ENCODE results near the gene SMURF1. TPM values are rescaled to one million over a fixed set of nuclear protein-coding genes. Genes with fewer than 3 reads are reported as not detected.

The SMURF1 gene
- total and polyA plus RNA-seq, 10 donors: 2.5 to 29.0 (median 21.0) TPM

- intact Hi-C loops (cut with DNase I; ENCODE audit: low total_unique reads): no loop called here
- peaks cover 18 to 95% (median 43%) of the 10 kb centered on the region in 6 donors for H3K4me1 ChIP-seq
- no peaks in the 10 kb centered on the region for H3K9me3 ChIP-seq
- no peaks in the 10 kb centered on the region for H3K27me3 ChIP-seq (replicated peaks in 1 of 7)
- WGBS, 5 donors: 87 to 92% (median 90%) methylated on average over 11 of the region's 11 CpGs
- DNase-seq: no peak
- H3K36me3 ChIP-seq: no peaks in the 10 kb centered on the region
- TF ChIP-seq CTCF (IDR thresholded peaks at IDR 0.05 in 8 of 11, conservative IDR thresholded peaks at IDR 0.05 in 3 of 11) (no peak), POLR2A (IDR thresholded peaks at IDR 0.05) (no peak), POLR2AphosphoS5 (IDR thresholded peaks at IDR 0.05) (no peak)
- H3K4me3 ChIP-seq: no peak overlapping the region
- no peak overlapping the region for H3K27ac ChIP-seq
Measured at GRCh38 chr7:99128076-99128950, 15.6 kb downstream of the SMURF1 start.

GRCh38 chr7:99127636-99128035 is 16.3 kb downstream of the SMURF1 start:
- intact Hi-C loops (cut with DNase I; ENCODE audit: low total_unique reads): loop anchor here (2.0 kb wide), 1 partner anchor 29 kb away; no protein-coding TSS in a partner anchor
- DNase-seq: no peak
- 82 to 92% (median 85%) methylated on average over 6 of the region's 6 CpGs for WGBS, 5 donors
- Histone ChIP-seq H3K27ac (no peak overlapping the region), H3K36me3 (no peaks in the 10 kb centered on the region), H3K4me1 (peaks cover 14 to 93% (median 42%) of the 10 kb centered on the region in 6 donors), H3K4me3 (no peak overlapping the region), H3K9me3 (no peaks in the 10 kb centered on the region), H3K27me3 (replicated peaks in 1 of 7) (no peaks in the 10 kb centered on the region)
- TF ChIP-seq CTCF (IDR thresholded peaks at IDR 0.05 in 8 of 11, conservative IDR thresholded peaks at IDR 0.05 in 3 of 11): no peak
- TF ChIP-seq POLR2AphosphoS5 (IDR thresholded peaks at IDR 0.05): no peak
- TF ChIP-seq POLR2A (IDR thresholded peaks at IDR 0.05): no peak

- 62 to 80% (median 67%) methylated on average over 14 of the region's 14 CpGs for WGBS, 5 donors
- Histone ChIP-seq H3K9me3 (no peaks in the 10 kb centered on the region), H3K4me1 (peaks cover 13 to 91% (median 39%) of the 10 kb centered on the region in 6 donors), H3K27ac (no peak overlapping the region), H3K36me3 (no peaks in the 10 kb centered on the region), H3K27me3 (replicated peaks in 1 of 7) (no peaks in the 10 kb centered on the region), H3K4me3 (no peak overlapping the region)
- intact Hi-C loops (cut with DNase I; ENCODE audit: low total_unique reads): loop anchor here (2.0 kb wide), 1 partner anchor 30 kb away; no protein-coding TSS in a partner anchor
- no peak for DNase-seq
- TF ChIP-seq POLR2A (IDR thresholded peaks at IDR 0.05) (no peak), POLR2AphosphoS5 (IDR thresholded peaks at IDR 0.05) (no peak), CTCF (IDR thresholded peaks at IDR 0.05 in 8 of 11, conservative IDR thresholded peaks at IDR 0.05 in 3 of 11) (no peak)
Measured at GRCh38 chr7:99126921-99127553, 16.9 kb downstream of the SMURF1 start.

GRCh38 chr7:99125505-99125865 is 18.4 kb downstream of the SMURF1 start:
- no peak for DNase-seq

More at GRCh38 chr7:99125505-99125865, 18.4 kb downstream of the SMURF1 start:
- Histone ChIP-seq H3K9me3 (no peaks in the 10 kb centered on the region), H3K36me3 (no peaks in the 10 kb centered on the region), H3K27me3 (replicated peaks in 1 of 7) (no peaks in the 10 kb centered on the region), H3K4me1 (peaks cover 21 to 93% (median 51%) of the 10 kb centered on the region in 6 donors), H3K4me3 (no peak overlapping the region), H3K27ac (no peak overlapping the region)
- intact Hi-C loops (cut with DNase I; ENCODE audit: low total_unique reads): no loop called here
- 89 to 98% (median 94%) methylated on average over 4 of the region's 4 CpGs for WGBS, 5 donors
- no peak for TF ChIP-seq POLR2A (IDR thresholded peaks at IDR 0.05)
- TF ChIP-seq CTCF (IDR thresholded peaks at IDR 0.05 in 8 of 11, conservative IDR thresholded peaks at IDR 0.05 in 3 of 11): no peak
- no peak for TF ChIP-seq POLR2AphosphoS5 (IDR thresholded peaks at IDR 0.05)
